NCI-H2196 (cell line): ENCODE data around the gene RGS17.
"Not testable (repeated sequence)": the region's sequence is repeated elsewhere in the genome, so short reads cannot be mapped to it uniquely, and the experiment has no call there.

Experiments
- DNase-seq: peaks from one replicate; lab custom pipeline; 2025; ENCODE audit not compliant: unreplicated experiment; lab: John Stamatoyannopoulos, UW

The RGS17 gene

DNA sequence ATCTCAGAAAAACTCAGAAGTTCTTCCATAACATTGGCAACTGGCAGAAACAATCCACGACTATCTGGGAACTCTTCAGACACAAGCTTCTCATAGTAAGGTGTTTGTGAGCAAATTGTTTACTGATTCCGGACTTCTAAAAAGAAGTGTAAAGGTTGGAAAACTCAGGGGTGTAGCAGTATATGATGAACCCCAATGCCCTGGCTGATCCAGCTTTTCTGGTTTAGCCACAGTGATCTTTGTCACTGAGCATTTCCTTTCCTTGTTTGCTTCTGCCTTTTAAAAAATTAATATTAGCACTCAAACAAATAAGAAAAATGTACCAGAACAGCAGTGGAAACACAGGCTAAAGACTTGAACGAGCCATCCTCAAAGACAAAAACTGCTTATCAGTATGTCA lies 4.9 kb downstream of the RGS17 start:
- no peak for DNase-seq

DNA sequence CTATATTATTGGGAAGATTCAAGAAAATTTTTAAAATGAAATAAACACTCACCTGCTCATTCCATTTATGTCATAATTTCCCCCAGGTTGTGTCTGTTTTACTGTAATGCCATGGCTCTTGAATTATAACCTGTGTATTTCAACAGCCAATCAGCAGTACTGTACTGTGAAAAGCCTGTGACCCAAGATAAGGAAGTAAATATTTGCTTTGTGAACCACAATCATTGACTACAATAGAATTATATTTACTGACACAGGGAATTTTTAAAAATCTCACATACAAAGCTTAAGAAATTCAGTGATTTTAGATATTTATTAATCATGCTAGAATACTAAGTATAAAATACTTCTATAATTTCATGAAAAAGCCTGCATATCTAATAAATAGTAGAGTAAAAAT lies 6.0 kb downstream of the RGS17 start:
- DNase-seq, result peak; percentile 56

DNA sequence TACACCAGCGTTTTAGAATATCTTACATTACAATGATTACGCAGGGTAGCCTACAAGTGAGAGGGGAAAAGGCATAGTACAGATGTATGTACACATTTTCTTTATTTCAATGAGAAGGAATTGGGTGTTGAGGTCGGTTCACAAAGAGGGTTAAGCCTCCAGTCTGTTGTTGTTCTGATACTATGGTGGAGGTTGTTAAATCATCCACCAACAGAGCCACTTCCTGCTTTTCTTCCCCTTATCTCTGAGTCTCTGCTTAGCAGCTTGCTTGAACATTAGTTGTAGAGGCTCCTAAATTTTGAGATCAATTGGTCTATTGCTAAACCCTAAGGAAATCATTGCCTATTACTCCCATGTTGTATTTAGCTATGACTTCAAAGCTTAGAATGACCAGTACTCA lies 7.3 kb downstream of the RGS17 start:
- no peak for DNase-seq

DNA sequence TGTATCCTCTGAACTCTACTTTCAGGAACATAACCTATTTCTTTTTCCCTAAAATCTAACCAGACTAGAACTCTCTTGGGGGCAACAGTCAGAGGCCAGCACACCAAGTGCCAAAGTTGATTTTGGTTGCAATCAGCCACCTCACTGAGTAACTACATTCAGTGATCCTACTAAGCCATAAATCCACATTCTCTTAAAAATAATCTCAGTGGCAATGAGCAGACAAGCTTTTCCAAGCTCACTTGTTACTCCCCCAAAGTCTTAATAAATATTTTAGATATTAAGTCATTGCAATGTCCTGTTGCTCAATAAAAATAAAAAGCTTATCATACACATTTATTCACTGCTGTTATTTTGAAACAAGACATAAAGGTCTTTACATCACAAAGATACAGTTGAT lies 9.8 kb downstream of the RGS17 start:
- DNase-seq, result no peak

DNA sequence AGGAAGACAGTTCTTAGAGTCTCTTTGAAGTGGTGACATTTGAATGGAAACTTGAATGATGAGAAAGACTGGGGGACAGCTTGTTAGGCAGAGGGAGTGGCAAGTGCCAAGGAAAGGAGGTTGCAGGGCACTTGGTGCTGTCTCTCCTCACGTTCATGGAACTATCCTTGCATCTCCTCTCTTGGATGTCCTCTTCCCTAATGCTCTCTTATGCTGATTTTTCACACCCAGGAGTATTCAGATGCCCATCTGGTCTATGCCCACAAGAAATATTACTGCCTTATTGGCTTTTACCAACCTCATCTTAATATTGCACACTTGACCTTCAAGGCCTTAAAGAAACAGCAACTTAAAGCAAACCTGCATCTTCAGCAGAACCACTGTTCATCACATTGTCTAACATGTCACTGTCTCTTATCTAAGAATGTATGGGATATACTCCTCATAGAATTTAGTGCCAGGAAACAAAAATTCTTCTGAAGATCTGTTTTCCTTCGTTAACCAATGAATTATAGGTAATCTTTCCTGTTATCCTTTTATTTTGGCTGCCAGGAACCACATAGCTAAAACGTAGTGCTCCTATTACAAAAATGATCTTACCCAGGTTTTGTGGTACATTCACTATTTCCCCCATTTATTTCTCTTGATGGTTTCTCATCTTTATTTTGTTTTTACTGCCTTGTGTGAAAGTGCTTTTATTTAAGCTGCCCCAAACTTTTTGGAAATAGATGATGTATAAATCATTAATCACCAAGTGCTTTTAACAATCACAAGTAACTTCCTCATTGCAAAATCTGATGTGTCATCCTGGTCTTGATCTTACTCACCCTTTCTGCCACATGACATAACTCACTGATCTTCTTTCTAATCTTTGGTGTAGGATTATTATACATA lies 12.8 kb downstream of the RGS17 start:
- no peak for DNase-seq

DNA sequence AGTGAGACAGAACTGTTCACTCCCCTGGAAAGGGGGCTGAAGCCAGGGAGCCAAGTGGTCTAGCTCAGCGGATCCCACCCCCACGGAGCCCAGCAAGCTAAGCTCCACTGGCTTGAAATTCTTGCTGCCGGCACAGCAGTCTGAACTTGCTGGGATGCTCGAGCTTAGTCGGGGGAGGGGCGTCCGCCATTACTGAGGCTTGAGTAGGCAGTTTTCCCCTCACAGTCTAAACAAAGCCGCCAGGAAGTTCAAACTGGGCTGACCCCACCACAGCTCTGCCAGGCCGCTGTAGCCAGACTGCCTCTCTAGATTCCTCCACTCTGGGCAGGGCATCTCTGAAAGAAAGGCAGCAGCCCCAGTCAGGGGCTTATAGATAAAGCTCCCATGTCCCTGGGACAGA lies 20.0 kb downstream of the RGS17 start:
- DNase-seq, result not testable (repeated sequence)

DNA sequence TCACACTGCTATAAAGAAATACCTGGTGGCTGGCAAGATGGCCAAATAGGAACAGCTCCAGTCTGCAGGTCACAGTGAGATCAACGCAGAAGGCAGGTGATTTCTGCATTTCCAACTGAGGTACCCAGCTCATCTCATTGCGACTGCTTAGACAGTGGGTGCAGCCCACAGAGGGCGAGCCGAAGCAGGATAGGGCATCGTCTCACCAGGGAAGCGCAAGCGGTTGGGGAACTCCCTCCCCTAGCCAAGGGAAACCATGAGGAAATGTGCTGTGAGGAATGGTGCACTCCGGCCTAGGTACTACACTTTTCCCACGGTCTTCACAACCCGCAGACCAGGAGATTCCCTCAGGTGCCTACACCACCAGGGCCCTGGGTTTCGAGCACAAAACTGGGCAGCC lies 20.5 kb downstream of the RGS17 start:
- not testable (repeated sequence) for DNase-seq

DNA sequence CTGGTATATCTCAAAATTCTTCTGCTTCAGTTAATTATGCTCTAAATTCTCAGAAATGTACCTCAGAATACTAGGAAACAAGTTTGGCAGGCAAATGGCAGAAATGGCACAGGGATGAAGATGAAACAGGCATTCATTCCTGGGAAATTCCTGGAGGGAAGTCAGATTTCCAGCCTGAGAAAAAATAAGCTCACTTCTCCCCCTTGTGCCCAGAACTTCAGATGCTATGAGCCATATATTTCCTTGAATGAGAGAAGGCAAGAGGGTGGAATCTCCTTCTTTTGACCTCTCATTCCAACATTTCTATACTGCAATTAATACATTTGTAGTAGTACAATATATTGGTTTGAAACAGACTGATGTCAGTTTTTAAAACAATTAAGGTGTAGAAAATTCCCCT lies 22.8 kb downstream of the RGS17 start:
- no peak for DNase-seq

DNA sequence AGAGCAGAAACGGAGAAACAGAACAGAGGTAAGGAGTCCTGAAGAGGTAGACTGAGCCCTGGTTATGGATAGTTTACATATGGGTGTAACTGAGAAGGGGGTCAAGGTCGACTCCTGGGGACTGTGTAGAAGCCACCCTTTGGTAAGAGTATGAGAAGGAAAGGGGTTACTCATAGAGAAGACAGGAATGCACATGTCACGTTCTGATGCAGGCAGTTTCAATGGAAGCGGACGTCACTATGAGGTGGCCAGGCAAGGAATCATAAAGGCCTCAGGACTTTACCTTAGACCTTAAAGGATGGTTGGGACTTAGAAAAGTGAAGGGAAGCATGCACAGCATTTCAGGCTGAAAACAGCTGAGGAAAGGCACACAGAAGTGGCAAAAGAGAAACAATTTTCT lies 25.1 kb downstream of the RGS17 start:
- no peak for DNase-seq

- no peak for DNase-seq
Measured at GRCh38 chr6:153104220-153104619, 26.9 kb downstream of the RGS17 start.

DNA sequence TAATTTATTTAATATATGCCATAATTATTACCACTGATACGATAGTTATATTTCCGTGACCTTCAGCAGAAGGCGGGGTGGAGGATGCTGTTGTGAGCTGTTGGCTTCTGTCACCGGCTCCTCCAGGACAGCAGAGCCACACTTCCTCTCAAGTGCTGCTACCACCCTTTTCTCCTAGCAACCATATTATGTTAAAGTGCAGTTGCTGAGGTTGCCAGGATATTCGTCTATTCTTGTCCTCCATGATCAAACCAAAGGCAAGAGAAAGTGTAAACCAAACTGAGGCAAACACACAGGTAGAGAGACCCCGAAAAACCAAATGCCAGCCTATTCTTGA lies 27.8 kb downstream of the RGS17 start:
- DNase-seq, result no peak

GRCh38 chr6:153102605-153103318 lies 28.3 kb downstream of the RGS17 start:
- DNase-seq, result no peak

- DNase-seq, result no peak
Measured at GRCh38 chr6:153101461-153101860, 29.6 kb downstream of the RGS17 start.

DNA sequence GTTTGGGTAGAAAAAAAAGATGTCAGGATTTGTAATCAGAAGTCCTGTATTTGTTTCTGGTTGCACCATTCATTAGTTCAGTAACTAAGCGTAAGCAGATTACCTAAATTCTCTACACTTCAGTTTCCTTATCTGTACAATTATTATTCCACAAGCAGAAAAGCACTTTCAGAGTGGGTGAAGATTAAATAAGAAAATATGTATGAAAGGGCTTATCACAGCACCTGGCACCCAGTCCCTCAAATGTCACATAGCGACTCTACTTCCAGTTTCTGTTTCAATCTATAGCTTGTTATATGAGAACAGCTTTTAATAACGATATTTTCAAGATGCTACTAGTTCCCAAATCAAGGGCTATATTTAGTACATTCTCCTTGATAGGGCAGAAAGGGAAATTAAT lies 31.4 kb downstream of the RGS17 start:
- DNase-seq, result no peak

- no peak for DNase-seq
Measured at GRCh38 chr6:153096792-153097191, 34.3 kb downstream of the RGS17 start.

DNA sequence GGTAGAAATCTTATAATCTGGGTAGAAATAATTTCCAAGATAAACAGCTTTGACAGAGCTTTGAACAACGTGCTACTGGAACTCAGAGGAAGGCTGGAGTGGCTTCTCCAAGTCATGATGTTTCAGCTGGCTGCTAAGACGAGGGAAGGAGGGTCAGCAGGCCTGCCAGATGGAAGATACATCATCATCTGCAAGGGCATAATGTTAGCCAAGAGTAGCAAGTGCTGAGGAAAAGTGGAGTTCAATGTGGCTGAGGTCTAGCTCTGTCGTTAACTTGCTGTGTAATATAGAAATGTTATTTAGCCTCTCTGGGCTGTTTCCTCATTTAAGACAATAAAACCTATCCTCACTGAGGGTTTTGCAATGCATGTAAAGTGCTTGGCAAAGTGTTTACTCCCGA lies 35.1 kb downstream of the RGS17 start:
- no peak for DNase-seq

DNA sequence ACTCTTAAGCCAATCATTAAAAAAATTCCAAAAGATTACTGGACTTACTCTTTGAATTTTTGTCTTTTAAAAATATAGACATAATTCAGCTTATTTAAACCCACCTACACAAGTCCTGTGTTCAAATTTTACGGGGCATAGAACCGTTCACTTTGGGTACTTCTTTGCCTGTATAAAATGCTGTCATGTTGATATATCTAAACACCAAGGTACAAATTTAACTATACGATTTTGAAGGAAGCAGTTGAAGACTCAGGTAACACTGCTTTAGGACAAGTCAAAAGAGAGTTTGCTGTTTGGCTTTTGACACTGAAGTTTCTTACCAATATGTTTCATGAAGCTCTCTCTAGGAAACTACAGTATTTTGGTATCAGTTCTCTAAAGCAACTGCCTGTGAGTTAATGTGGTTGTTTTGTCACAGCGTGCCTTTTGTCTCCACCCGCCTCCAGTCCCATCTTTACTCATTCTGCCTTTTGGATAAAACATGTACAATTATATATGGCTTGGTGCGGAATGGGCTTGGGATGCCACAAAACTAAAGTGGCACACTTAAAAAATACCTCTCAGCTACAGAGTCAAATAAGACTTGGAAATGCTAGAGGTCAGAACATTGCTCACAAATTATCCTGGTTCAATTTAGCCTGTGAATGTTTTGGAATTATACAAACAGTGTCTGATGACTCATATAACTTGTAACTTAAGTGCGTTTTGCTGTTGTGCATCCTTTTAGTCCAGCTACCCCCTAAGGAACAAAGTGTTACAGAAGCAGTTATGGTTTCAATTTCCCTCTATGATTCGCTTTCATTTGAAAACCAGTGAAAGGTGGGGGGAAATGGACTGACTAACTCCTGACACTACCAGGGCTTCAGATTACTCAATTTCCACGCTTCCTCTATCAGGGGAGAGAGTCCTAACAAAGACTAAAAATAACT lies 38.7 kb downstream of the RGS17 start:
- no peak for DNase-seq

DNA sequence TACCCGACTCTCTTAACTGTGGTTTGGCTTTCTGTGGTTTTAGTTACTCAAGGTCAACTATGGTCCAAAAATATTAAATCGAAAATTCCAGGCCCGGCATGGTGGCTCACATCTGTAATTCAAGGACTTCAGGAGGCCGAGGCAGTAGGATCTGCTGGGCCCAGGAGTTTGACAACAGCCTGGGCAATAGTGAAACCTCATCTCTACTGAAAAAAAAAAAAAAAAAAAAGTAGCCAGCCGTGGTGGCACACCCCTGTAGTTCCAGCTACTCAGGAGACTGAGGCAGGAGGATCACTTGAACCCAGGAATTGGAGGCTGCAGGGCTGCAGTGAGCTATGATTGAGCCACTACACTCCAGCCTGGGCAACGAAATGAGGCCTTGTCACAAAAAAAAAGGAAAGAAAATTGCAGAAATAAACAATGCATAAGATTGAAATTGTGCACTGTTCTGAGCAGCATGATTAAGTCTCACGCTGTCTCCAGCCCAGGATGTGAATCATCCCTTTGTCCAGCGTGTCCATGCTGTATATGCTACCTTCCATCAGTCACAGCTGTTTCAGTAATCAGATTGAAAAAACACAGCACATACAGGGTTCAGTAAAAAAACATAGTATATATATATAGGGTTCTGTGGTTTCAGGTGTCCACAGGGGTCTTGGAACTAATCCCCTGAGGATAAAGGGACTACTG lies 40.7 kb downstream of the RGS17 start:
- DNase-seq, result no peak

GRCh38 chr6:153088796-153089195 lies 42.3 kb downstream of the RGS17 start:
- DNase-seq, result no peak

DNA sequence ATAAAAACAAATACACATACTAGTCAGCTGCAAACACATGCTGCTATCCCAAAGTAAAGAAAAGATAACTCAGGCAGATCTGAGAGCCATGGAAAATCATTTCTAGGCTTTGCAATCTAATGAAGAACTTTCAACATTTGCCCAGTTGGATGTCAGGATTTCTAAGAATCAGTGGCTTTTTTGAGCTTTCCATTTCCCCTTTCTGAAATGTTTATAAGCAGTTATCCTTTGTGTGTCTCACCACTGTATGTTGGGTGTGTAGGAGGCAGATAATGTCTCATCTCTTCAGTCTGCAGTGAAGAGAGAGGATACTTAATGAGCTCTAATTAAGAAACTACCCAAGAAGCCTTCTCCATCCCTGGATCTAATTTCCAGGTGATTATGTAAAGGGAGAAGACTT lies 43.6 kb downstream of the RGS17 start:
- DNase-seq, result no peak
